A673 (cell line): ENCODE data around the gene HSF2BP. TPM values are rescaled to one million over a fixed set of nuclear protein-coding genes. Genes with fewer than 3 reads are reported as not detected.

ENCODE experiments used
- BruUV-seq: library from RNA; stranded (reverse); fragments of 400-500 nt; replicated peaks from 2 replicates; lab custom pipeline; 2021; lab: Mats Ljungman, UMichigan
- CTCF ChIA-PET: fragments of 300-600 bp; sonication (Branson Sonifier 250); formaldehyde crosslinking; loops from one replicate; lab custom pipeline; 2022; ENCODE audit warnings: antibody characterized with exemption; lab: Charles Lee
- POLR2A ChIA-PET: fragments of 300-600 bp; sonication (Branson Sonifier 250); formaldehyde crosslinking; loops from one replicate; lab custom pipeline; 2022; ENCODE audit warnings: antibody characterized with exemption; ENCODE audit not compliant: low non-redundant PET; lab: Charles Lee
- DNase-seq: peaks from one replicate; pipeline ENCODE4 v3.0.0-alpha.2; 2015; ENCODE audit warnings: low spot score
- H3K27ac ChIP-seq: fragments of 200-600 bp; sonication (generic); 2 replicates; pipeline ENCODE4 v1.5.1; 2016; ENCODE audit warnings: mixed run types, low read depth, mild to moderate bottlenecking, mixed read lengths, antibody characterized with exemption, low read length; ENCODE audit not compliant: poor library complexity, severe bottlenecking
- H3K27me3 ChIP-seq: fragments of 200-600 bp; sonication (generic); replicated peaks from 2 replicates; pipeline ENCODE4 v1.6.1; 2017; ENCODE audit warnings: mixed run types, low read depth, mild to moderate bottlenecking, mixed read lengths, antibody characterized with exemption, low read length; ENCODE audit not compliant: insufficient read depth, poor library complexity
- H3K36me3 ChIP-seq: fragments of 200-600 bp; sonication (generic); 2 replicates; pipeline ENCODE4 v1.6.1; 2016; ENCODE audit warnings: mixed run types, mild to moderate bottlenecking, mixed read lengths, antibody characterized with exemption, low read length; ENCODE audit not compliant: insufficient read depth, poor library complexity, severe bottlenecking
- H3K4me1 ChIP-seq: fragments of 200-600 bp; sonication (generic); 2 replicates; pipeline ENCODE4 v1.6.1; 2017; ENCODE audit warnings: mixed run types, mild to moderate bottlenecking, mixed read lengths, antibody characterized with exemption, low read length; ENCODE audit not compliant: insufficient read depth, poor library complexity, severe bottlenecking
- H3K4me3 ChIP-seq: fragments of 200-600 bp; sonication (generic); 2 replicates; pipeline ENCODE4 v1.5.1; 2016; ENCODE audit warnings: low read depth, mixed run types, mild to moderate bottlenecking, mixed read lengths, low read length; ENCODE audit not compliant: poor library complexity, severe bottlenecking
- H3K9me3 ChIP-seq: fragments of 200-600 bp; sonication (generic); 2 replicates; pipeline ENCODE4 v1.6.1; 2016; ENCODE audit warnings: mixed run types, low read depth, mild to moderate bottlenecking, mixed read lengths, antibody characterized with exemption, low read length; ENCODE audit not compliant: poor library complexity, severe bottlenecking
- EZH2 ChIP-seq: fragments of 200-600 bp; sonication (generic); IDR thresholded peaks from 2 replicates; pipeline ENCODE4 v1.6.1; 2017; ENCODE audit warnings: borderline replicate concordance, low read depth, mild to moderate bottlenecking, mixed read lengths, antibody characterized with exemption, low read length; ENCODE audit not compliant: poor library complexity, severe bottlenecking
- intact Hi-C: fragments of 100-400 bp; cut with micrococcal nuclease; formaldehyde crosslinking; loops from one replicate; pipeline ENCODE4 v1.10.0; 2022; ENCODE audit not compliant: unreplicated experiment
- total RNA-seq: library from RNA; stranded (reverse); gene quantifications from 2 replicates; pipeline ENCODE4 v1.2.3, GENCODE V29; 2021
- TF ChIP-seq, protein P1 (sequence below): fragments of 300-800, 200-600 bp; sonication (generic); conservative IDR thresholded peaks from 2 replicates; pipeline ENCODE4 v1.5.1; 2017; ENCODE audit warnings: low read depth, mild to moderate bottlenecking, antibody characterized with exemption, low read length, moderate library complexity, mixed read lengths

HSF2BP gene
- total RNA-seq, 1 experiment from 2014 or later = 2.4 TPM

- TF ChIP-seq, protein P1, sequence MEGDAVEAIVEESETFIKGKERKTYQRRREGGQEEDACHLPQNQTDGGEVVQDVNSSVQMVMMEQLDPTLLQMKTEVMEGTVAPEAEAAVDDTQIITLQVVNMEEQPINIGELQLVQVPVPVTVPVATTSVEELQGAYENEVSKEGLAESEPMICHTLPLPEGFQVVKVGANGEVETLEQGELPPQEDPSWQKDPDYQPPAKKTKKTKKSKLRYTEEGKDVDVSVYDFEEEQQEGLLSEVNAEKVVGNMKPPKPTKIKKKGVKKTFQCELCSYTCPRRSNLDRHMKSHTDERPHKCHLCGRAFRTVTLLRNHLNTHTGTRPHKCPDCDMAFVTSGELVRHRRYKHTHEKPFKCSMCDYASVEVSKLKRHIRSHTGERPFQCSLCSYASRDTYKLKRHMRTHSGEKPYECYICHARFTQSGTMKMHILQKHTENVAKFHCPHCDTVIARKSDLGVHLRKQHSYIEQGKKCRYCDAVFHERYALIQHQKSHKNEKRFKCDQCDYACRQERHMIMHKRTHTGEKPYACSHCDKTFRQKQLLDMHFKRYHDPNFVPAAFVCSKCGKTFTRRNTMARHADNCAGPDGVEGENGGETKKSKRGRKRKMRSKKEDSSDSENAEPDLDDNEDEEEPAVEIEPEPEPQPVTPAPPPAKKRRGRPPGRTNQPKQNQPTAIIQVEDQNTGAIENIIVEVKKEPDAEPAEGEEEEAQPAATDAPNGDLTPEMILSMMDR = no peak
- no peak for TF ChIP-seq EZH2
- BruUV-seq = no TSS peak
- no peaks in the 10 kb centered on the region for H3K27me3 ChIP-seq
- DNase-seq = no peak
- H3K27ac ChIP-seq = no peak overlapping the region
- POLR2A ChIA-PET = no interaction called here
- intact Hi-C loops = no loop called here
- H3K36me3 ChIP-seq = no peaks in the 10 kb centered on the region
- CTCF ChIA-PET = no interaction called here
- no peak overlapping the region for H3K4me3 ChIP-seq
- peaks cover 3% of the 10 kb centered on the region for H3K4me1 ChIP-seq
- H3K9me3 ChIP-seq = no peaks in the 10 kb centered on the region
These were observed 44.4 kb downstream of the HSF2BP start for GRCh38 chr21:43614839-43615238.

DNA sequence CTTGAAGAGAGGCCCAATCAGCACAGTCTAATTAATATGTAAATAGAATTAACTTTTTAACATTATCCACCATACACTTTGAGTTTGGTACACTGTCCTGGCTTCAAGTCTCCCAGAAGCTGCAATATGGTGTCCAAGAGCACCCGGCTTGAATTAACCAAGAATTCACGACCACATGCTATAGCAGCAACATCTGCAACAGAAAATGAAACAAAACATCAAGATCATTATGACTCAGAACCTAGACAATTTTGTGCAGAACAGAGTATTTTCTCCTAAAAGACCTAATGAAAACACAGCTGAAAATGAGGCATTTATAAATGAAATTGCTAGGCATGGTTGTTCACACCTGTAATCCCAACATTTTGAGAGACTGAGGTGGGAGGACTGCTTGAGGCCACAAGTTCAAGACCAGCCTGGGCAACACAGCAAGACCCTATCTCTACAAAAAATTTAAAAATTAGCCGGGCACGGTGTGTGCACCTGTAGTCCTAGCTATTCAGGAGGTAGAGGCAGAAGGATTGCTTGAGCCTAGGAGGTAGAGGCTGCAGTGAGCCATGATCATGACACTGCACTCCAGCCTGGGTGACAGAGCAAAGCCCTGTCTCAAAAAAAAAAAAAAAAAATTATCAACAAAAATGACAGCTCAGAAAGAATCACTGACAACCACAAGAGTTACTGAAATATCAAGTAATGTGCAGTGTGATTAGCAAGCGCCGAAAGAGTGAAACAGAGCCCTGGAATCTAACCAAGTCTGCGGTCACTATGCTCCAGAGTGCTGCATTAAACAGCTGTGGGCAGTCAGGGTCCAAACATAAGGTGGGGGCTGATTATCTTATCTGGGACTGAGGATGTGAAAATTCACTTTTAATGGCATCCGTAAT, 45.3 kb downstream of the HSF2BP start:
- BruUV-seq = no TSS peak
- intact Hi-C loops = no loop called here
- CTCF ChIA-PET = no interaction called here

DNA sequence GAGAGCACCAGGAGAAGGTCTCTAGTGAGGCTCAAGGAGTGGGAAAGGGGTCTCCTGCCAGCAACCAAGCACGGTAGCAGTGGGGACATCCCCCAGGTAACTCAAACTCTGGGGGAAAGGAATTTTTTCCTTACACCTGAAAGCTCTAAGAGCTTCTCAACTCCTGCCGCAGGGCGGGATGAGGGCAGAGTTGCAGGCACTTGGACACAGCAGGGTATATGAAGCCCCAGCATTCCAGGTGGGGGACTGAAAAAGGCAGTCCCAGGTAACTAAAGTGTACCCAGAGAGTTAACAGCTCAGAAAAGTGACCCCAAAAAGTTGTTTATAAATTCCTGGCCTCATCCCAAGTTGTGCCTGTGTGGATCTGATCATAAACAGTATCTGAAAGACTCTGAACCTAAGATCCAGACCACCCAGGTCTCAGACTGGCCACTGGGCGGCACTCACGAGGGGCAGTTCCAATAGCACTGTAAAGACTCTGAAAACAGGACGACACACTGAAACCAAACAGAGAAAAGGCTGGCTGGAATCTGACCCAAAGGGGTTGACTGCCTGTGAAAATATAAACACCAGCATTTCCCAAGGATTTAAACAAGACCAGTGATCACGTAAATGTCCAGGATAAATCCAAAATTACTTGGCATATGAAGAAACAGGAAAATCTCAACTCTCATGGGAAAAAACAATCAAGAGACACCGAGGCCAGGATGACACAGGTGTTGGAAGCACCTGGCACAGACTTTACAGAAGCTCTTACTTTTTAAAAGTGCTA, 47.5 kb downstream of the HSF2BP start:
- Histone ChIP-seq H3K4me3 (no peak overlapping the region), H3K36me3 (no peaks in the 10 kb centered on the region), H3K4me1 (peaks cover 12% of the 10 kb centered on the region), H3K9me3 (no peaks in the 10 kb centered on the region), H3K27ac (no peak overlapping the region), H3K27me3 (no peaks in the 10 kb centered on the region)
- DNase-seq = peak; percentile 56
- intact Hi-C loops = no loop called here
- TF ChIP-seq, protein P1 = peak; percentile 67
- TF ChIP-seq EZH2 = no peak
- POLR2A ChIA-PET = no interaction called here
- CTCF ChIA-PET = interaction anchor here (0.6 kb wide), 1 partner anchor 30 kb away, joined by 5 read pairs; no protein-coding TSS in a partner anchor
- no TSS peak for BruUV-seq

More for the DNA sequence above, 45.3 kb downstream of the HSF2BP start:
- peaks cover 12% of the 10 kb centered on the region for H3K4me1 ChIP-seq
- no peak overlapping the region for H3K27ac ChIP-seq
- POLR2A ChIA-PET = no interaction called here
- TF ChIP-seq, protein P1 = no peak
- no peak for TF ChIP-seq EZH2
- no peaks in the 10 kb centered on the region for H3K9me3 ChIP-seq
- no peak overlapping the region for H3K4me3 ChIP-seq
- no peaks in the 10 kb centered on the region for H3K27me3 ChIP-seq
- no peaks in the 10 kb centered on the region for H3K36me3 ChIP-seq
- no peak for DNase-seq
